GM12872 (cell line): ENCODE measurements around the gene KLHL41.
A peak's percentile ranks its signal among the peaks of the same experiment; 100 is the strongest.

ENCODE experiments used
- TF ChIP-seq, protein P1 (sequence below): IDR thresholded peaks from 3 replicates; pipeline ENCODE4 v1.5.1; 2011; ENCODE audit warnings: low read depth, mild to moderate bottlenecking, low read length, moderate library complexity; ENCODE audit not compliant: insufficient read depth

KLHL41 gene

DNA sequence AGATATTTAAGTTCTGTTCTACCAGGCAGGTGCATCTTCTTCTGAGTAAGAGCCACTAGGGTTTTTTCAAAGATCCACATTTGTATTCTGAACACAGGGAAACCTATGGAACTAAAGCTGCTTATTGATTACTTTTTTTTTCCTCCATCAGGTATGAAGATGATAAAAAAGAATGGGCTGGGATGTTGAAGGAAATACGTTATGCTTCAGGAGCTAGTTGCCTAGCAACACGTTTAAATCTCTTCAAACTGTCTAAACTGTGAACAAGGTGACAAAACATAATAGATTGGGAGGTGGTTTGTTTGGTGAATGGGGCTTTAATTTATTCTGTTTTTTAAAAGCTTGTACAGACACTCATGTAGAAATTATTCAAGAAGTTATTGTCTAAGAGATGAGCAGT, 15.9 kb downstream of the KLHL41 start:
- TF ChIP-seq, protein P1, sequence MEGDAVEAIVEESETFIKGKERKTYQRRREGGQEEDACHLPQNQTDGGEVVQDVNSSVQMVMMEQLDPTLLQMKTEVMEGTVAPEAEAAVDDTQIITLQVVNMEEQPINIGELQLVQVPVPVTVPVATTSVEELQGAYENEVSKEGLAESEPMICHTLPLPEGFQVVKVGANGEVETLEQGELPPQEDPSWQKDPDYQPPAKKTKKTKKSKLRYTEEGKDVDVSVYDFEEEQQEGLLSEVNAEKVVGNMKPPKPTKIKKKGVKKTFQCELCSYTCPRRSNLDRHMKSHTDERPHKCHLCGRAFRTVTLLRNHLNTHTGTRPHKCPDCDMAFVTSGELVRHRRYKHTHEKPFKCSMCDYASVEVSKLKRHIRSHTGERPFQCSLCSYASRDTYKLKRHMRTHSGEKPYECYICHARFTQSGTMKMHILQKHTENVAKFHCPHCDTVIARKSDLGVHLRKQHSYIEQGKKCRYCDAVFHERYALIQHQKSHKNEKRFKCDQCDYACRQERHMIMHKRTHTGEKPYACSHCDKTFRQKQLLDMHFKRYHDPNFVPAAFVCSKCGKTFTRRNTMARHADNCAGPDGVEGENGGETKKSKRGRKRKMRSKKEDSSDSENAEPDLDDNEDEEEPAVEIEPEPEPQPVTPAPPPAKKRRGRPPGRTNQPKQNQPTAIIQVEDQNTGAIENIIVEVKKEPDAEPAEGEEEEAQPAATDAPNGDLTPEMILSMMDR, result no peak

DNA sequence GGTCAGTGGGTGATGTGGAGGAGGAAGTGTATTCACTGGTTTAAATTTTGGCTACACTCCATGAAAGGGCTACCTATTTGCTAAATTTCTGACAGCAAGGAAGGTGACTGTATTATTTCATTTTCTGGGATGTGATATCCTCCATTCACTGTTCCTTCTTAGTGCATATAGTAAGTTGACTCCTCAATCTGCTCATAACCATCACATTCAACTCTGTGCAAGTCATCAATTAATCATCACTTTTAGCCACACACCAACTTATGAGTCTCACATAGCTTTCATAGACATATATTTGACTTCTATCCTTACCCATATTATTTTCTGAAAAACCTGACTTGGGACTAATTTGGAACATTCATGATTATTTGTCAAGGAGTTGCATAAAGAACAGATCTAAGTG, 16.9 kb downstream of the KLHL41 start:
- TF ChIP-seq, protein P1, result no peak

DNA sequence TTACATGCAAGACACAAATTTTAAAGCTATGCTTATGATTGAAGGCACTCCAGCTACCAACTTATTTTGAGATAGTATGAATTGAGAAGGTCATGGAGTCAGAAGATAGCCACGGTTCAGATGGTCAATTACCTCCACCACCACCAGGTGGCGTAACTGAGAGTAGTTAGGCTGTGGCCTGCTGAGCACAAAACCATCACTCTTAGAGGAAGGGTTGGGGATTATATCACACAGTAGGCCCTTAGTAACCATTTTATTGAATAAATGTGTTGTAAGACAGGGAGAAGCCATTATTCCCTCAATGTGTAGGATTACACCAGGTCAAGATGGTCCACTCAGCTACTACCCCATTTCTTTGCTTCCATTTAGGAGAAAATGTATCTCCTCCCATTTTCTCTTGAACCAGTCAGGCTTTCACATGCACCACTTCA, 18.8 kb downstream of the KLHL41 start:
- TF ChIP-seq, protein P1, result peak; percentile 90

DNA sequence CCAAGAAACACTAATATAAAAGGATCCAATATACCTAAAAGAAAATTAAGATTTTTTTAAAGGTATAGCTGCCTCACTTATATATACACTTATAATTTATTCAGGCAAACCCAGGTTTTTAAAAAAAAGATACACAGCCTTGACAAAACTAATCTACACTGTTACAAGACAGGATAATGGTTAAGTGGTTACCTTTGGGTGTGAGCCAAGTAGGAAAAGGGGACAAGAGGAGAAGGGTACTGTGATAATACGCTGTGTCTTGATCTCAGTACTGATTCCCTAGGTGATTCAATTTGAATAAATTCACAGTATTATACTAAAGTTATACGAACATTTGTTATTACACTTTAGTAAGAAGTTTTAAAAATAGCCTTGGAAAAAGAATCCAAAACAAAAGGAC, 30.6 kb downstream of the KLHL41 start:
- TF ChIP-seq, protein P1, result no peak

DNA sequence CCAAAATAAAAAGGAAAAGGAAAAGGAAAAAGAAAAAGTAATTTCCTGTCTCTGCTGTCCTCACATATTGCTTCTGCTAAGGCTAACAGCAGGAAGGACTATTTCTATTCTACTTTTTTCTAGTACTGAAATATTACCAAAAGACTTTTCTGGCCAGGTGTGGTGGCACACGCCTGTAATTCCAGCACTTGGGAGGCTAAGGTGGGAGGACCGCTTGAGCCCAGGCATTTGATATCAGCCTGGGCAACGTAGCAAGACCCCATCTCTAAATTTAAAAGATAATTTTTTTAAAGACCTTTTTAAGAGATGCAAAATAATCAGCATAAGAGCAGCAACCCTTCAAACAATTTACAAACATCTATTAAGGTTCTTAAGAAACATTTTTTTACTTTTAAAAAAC, 32.9 kb downstream of the KLHL41 start:
- TF ChIP-seq, protein P1, result no peak

DNA sequence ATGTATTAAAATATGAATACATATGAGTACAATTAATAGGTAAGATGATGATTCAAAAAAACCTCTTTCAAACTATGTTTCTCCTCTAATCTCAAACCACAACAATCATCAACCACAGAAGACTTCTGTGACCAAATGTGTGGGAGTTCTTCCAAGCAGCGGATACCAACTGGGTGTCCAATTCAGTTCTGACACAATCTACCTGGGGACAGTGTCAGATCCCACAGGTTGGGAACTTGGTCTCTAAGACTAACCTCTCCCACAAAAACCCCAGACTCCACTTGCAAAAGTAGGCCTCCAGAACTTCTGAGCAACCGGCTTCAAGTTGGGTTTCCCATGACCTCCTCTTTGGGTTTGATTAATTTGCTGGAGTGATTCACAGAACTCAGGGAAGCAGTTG, 37.3 kb downstream of the KLHL41 start:
- TF ChIP-seq, protein P1, result no peak

DNA sequence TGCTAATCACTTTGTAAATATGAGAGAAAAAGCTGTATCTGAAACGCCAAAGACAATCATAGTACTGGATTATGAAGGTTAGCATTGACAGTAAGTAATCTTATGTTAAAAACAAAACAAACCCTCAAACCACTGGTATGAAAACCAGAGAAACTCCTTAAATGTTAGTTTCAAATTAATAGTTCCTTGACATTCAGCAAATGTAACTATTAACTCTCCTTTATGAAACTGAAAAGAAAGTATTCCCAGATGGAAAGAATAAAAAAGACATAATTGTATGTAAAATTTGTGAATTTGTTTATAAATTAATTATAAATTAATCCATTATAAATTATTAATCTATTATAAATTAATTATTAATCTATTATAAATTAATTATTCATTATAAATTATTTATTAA, 51.9 kb downstream of the KLHL41 start:
- TF ChIP-seq, protein P1, result no peak

DNA sequence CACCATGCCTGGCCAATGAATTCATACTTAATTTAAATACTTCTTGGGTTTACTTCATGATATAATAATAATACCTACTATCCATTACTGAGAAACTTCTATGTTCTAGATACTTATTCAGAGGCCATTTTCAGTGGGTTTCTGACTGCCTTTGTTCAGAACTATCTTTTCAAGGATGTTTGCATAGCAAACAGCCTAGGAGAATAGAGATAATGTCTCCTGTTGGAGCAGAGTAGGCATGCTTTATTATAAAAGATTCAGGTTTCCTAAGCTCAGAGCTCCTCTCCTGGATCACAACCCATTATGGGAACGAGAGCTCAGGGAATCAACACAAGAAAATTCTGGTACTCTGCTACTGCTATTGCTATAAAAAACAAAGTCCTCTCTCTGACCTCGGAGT, 53.0 kb downstream of the KLHL41 start:
- TF ChIP-seq, protein P1, result no peak
